Measurements from ENCODE around the gene SPC24.

DNA sequence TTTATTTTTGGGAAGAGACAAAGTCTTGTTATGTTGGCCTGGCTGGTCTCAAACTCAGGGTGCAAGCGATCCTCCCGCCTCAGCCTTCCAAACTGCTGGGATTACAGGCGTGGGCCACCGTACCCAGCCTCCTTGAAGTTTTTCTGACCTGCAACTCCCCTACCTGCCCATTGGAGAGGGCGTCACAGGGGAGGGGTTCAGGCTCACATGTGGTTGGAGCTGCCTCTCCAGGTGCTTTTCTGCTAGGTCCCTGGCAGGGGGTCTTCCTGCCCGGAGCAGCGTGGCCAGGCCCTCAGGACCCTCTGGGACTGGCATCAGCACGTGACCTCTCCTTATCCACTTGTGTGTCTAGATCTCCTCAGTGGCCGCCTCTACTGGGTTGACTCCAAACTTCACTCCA is 39.1 kb downstream of the SPC24 start:
- TF ChIP-seq RAD21 (IDR thresholded peaks at IDR 0.05; ENCODE audit: low read length), result no peak
- TF ChIP-seq, protein P1, sequence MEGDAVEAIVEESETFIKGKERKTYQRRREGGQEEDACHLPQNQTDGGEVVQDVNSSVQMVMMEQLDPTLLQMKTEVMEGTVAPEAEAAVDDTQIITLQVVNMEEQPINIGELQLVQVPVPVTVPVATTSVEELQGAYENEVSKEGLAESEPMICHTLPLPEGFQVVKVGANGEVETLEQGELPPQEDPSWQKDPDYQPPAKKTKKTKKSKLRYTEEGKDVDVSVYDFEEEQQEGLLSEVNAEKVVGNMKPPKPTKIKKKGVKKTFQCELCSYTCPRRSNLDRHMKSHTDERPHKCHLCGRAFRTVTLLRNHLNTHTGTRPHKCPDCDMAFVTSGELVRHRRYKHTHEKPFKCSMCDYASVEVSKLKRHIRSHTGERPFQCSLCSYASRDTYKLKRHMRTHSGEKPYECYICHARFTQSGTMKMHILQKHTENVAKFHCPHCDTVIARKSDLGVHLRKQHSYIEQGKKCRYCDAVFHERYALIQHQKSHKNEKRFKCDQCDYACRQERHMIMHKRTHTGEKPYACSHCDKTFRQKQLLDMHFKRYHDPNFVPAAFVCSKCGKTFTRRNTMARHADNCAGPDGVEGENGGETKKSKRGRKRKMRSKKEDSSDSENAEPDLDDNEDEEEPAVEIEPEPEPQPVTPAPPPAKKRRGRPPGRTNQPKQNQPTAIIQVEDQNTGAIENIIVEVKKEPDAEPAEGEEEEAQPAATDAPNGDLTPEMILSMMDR (conservative IDR thresholded peaks at IDR 0.05; ENCODE audit: low read depth, low read length), result no peak
- no peak for TF ChIP-seq MAZ (IDR thresholded peaks at IDR 0.05; ENCODE audit: borderline replicate concordance, low read depth, low read length)
- TF ChIP-seq POLR2A (IDR thresholded peaks at IDR 0.05; ENCODE audit: low read depth, low read length), result no peak
